ENCODE data around the gene SH2D2A.

DNA sequence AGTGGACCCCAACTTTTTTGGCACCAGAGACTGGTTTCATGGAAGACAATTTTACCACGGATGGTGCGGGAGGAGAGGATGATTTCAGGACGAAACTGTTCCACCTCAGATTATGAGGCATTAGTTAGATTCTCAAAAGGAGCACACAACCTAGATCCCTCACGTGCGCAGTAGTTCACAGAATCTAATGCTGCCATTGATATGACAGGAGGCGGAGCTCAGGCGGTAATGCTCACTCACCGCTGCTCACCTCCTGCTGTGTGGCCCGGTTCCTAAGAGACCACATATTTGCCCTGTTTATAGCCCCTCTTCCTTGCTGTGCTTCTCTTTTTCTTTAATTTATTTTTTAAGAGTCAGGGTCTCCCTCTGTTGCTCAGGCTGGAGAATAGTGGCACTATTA lies 48.6 kb upstream of the SH2D2A start:
- TF ChIP-seq, protein P1, sequence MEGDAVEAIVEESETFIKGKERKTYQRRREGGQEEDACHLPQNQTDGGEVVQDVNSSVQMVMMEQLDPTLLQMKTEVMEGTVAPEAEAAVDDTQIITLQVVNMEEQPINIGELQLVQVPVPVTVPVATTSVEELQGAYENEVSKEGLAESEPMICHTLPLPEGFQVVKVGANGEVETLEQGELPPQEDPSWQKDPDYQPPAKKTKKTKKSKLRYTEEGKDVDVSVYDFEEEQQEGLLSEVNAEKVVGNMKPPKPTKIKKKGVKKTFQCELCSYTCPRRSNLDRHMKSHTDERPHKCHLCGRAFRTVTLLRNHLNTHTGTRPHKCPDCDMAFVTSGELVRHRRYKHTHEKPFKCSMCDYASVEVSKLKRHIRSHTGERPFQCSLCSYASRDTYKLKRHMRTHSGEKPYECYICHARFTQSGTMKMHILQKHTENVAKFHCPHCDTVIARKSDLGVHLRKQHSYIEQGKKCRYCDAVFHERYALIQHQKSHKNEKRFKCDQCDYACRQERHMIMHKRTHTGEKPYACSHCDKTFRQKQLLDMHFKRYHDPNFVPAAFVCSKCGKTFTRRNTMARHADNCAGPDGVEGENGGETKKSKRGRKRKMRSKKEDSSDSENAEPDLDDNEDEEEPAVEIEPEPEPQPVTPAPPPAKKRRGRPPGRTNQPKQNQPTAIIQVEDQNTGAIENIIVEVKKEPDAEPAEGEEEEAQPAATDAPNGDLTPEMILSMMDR (IDR thresholded peaks at IDR 0.05): no peak
- no peak for TF ChIP-seq POLR2A (IDR thresholded peaks at IDR 0.05)

Measured in Peyer's patch (tissue), 4 donors.